Upper lobe of left lung (tissue), 4 donors: ENCODE measurements around the gene CCDC112.

Source experiments
- EP300 ChIP-seq, 4 donors: sonication (generic); formaldehyde crosslinking; IDR thresholded peaks; one replicate each; pipeline ENCODE4 v1.5.1; 2017; ENCODE audit warnings: antibody characterized with exemption in 4 of 4, control low read depth in 2 of 4
- POLR2A ChIP-seq, 4 donors: fragments of 450-650 bp; IDR thresholded peaks; one replicate each; pipeline ENCODE4 v1.5.1; 2016 to 2017; ENCODE audit warnings: antibody characterized with exemption in 4 of 4, mild to moderate bottlenecking in 2 of 4
- POLR2AphosphoS5 ChIP-seq, 2 donors: sonication (generic); formaldehyde crosslinking; IDR thresholded peaks; one replicate each; pipeline ENCODE4 v1.5.1; 2017; ENCODE audit warnings: antibody characterized with exemption in 2 of 2
- TF ChIP-seq, protein P1 (sequence below), 6 experiments: fragments of 450-650 bp in 4 of 6; fragments of 200-600 bp in 2 of 6; sonication (generic) in 2 of 6; IDR thresholded peaks; one replicate each; pipeline ENCODE4 v1.5.1; 2016 to 2019; ENCODE audit warnings: antibody characterized with exemption in 6 of 6

DNA sequence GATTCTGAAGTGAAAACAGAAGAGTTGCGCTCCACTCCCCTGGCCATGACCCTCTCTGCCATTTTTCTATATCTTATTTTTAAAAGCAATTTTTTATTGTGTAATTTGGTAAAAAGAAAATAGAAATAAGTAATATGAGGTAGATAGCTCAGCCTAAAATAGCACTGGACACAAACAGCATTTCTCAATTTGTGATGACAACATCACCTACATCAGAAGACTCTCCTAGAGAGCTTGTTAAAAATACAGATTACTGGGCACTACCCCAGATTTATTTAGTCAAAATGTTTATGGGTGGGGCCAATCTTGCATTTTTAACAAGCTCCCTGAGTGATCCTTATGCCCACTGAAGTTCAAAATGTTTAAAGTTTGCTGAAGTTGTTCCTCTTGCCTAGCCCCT, 40.5 kb upstream of the CCDC112 start:
- TF ChIP-seq, protein P1, sequence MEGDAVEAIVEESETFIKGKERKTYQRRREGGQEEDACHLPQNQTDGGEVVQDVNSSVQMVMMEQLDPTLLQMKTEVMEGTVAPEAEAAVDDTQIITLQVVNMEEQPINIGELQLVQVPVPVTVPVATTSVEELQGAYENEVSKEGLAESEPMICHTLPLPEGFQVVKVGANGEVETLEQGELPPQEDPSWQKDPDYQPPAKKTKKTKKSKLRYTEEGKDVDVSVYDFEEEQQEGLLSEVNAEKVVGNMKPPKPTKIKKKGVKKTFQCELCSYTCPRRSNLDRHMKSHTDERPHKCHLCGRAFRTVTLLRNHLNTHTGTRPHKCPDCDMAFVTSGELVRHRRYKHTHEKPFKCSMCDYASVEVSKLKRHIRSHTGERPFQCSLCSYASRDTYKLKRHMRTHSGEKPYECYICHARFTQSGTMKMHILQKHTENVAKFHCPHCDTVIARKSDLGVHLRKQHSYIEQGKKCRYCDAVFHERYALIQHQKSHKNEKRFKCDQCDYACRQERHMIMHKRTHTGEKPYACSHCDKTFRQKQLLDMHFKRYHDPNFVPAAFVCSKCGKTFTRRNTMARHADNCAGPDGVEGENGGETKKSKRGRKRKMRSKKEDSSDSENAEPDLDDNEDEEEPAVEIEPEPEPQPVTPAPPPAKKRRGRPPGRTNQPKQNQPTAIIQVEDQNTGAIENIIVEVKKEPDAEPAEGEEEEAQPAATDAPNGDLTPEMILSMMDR (IDR thresholded peaks at IDR 0.05), result no peak
- TF ChIP-seq POLR2A (IDR thresholded peaks at IDR 0.05), result no peak
- TF ChIP-seq POLR2AphosphoS5 (IDR thresholded peaks at IDR 0.05), result no peak
- no peak for TF ChIP-seq EP300 (IDR thresholded peaks at IDR 0.05)
